GM23338 (cell line): ENCODE results near the gene RPRD1A. TPM values are rescaled to one million over a fixed set of nuclear protein-coding genes. Genes with fewer than 3 reads are reported as not detected.

Experiments
- ATAC-seq: fragments of 200-7000 bp; cut with Tn5 transposase; 3 replicates; pipeline ENCODE4 v1.9.1; 2020
- DNase-seq: peaks from one replicate; pipeline ENCODE4 v3.0.0-alpha.2; 2015; ENCODE audit warnings: low spot score
- H2AFZ ChIP-seq: fragments of 200-600 bp; sonication (generic); 2 replicates; pipeline ENCODE4 v1.8.0; 2016; ENCODE audit warnings: antibody characterized with exemption, mild to moderate bottlenecking, moderate library complexity
- H3F3A ChIP-seq: fragments of 200-600 bp; sonication (generic); replicated peaks from 2 replicates; pipeline ENCODE4 v1.8.0; 2017; ENCODE audit warnings: antibody characterized with exemption, mixed run types, low read depth
- H3K27ac ChIP-seq: fragments of 200-600 bp; sonication (generic); 2 replicates; pipeline ENCODE4 v1.6.1; 2016; ENCODE audit warnings: low read depth
- H3K27me3 ChIP-seq: fragments of 200-600 bp; sonication (generic); 2 replicates; pipeline ENCODE4 v1.8.0; 2016; ENCODE audit warnings: mild to moderate bottlenecking, mixed run types, moderate library complexity; ENCODE audit not compliant: insufficient read depth
- H3K36me3 ChIP-seq: fragments of 200-600 bp; sonication (generic); 2 replicates; pipeline ENCODE4 v1.8.0; 2016; ENCODE audit warnings: mild to moderate bottlenecking; ENCODE audit not compliant: insufficient read depth
- H3K4me1 ChIP-seq: fragments of 200-600 bp; sonication (generic); 2 replicates; pipeline ENCODE4 v1.8.0; 2016; ENCODE audit warnings: mild to moderate bottlenecking, moderate library complexity; ENCODE audit not compliant: insufficient read depth
- H3K4me2 ChIP-seq: fragments of 200-600 bp; sonication (generic); 2 replicates; pipeline ENCODE4 v1.7.1; 2017; ENCODE audit warnings: mixed run types
- H3K4me3 ChIP-seq: fragments of 200-600 bp; sonication (generic); 2 replicates; pipeline ENCODE4 v1.6.1; 2016; ENCODE audit warnings: mixed run types
- H3K79me2 ChIP-seq: fragments of 200-600 bp; sonication (generic); replicated peaks from 2 replicates; pipeline ENCODE4 v1.8.0; 2017; ENCODE audit warnings: mild to moderate bottlenecking; ENCODE audit not compliant: insufficient read depth
- H3K9me2 ChIP-seq: fragments of 200-600 bp; sonication (generic); 2 replicates; pipeline ENCODE4 v1.8.0; 2017; ENCODE audit not compliant: insufficient read depth
- H4K20me1 ChIP-seq: fragments of 200-600 bp; sonication (generic); replicated peaks from 2 replicates; pipeline ENCODE4 v1.8.0; 2017; ENCODE audit warnings: mild to moderate bottlenecking; ENCODE audit not compliant: insufficient read depth
- H3K27ac Mint-ChIP-seq: 2 replicates; pipeline ENCODE4 v1.8.0; 2020; ENCODE audit warnings: inconsistent platforms, mild to moderate bottlenecking, moderate library complexity, mixed read lengths
- H3K27me3 Mint-ChIP-seq: 3 replicates; pipeline ENCODE4 v1.8.0; 2022; ENCODE audit warnings: low read depth, mild to moderate bottlenecking, moderate library complexity, mixed read lengths, inconsistent platforms; ENCODE audit not compliant: insufficient read depth, poor library complexity
- H3K36me3 Mint-ChIP-seq: 3 replicates; pipeline ENCODE4 v1.8.0; 2021; ENCODE audit warnings: low read depth, mild to moderate bottlenecking, inconsistent platforms, moderate library complexity, mixed read lengths
- H3K4me1 Mint-ChIP-seq: 3 replicates; pipeline ENCODE4 v1.8.0; 2020; ENCODE audit warnings: mild to moderate bottlenecking, inconsistent platforms, mixed read lengths
- H3K4me3 Mint-ChIP-seq: 3 replicates; pipeline ENCODE4 v1.8.0; 2021; ENCODE audit warnings: moderate library complexity, mild to moderate bottlenecking, inconsistent platforms, mixed read lengths
- H3K9me3 Mint-ChIP-seq: 3 replicates; pipeline ENCODE4 v1.8.0; 2020; ENCODE audit warnings: moderate library complexity, mild to moderate bottlenecking, inconsistent platforms, mixed read lengths
- CREB1 ChIP-seq: fragments of 250-450 bp; sonication (Bioruptor Pico); IDR thresholded peaks from 2 replicates; pipeline ENCODE4 v1.5.0; 2020; ENCODE audit warnings: low read depth, mild to moderate bottlenecking, moderate library complexity
- CTCF ChIP-seq, 2 experiments: fragments of 200-600 bp in 1 of 2; sonication (generic) in 1 of 2; conservative IDR thresholded peaks; 2 replicates each; pipeline versions ENCODE4 v1.5.1 to v1.6.1; 2016 to 2017; ENCODE audit warnings: antibody characterized with exemption in 2 of 2, low read depth in 2 of 2, mild to moderate bottlenecking in 2 of 2, moderate library complexity in 1 of 2
- EZH2 ChIP-seq: fragments of 200-600 bp; sonication (generic); IDR thresholded peaks from one replicate; pipeline ENCODE4 v1.8.0; 2017; ENCODE audit warnings: antibody characterized with exemption, mild to moderate bottlenecking, low read depth; ENCODE audit not compliant: unreplicated experiment
- EZH2phosphoT487 ChIP-seq: fragments of 200-600 bp; sonication (generic); IDR thresholded peaks from one replicate; pipeline ENCODE4 v1.8.1; 2018; ENCODE audit warnings: antibody characterized with exemption; ENCODE audit not compliant: unreplicated experiment
- JUNB ChIP-seq: IDR thresholded peaks from one replicate; pipeline ENCODE4 v1.6.1; 2016; ENCODE audit warnings: antibody characterized with exemption; ENCODE audit not compliant: unreplicated experiment
- NANOG ChIP-seq: IDR thresholded peaks from 2 replicates; pipeline ENCODE4 v1.6.1; 2016; ENCODE audit warnings: antibody characterized with exemption, borderline replicate concordance
- POLR2AphosphoS5 ChIP-seq: IDR thresholded peaks from 2 replicates; pipeline ENCODE4 v1.6.1; 2016; ENCODE audit warnings: antibody characterized with exemption, low read depth
- STAT1 ChIP-seq: IDR thresholded peaks from one replicate; pipeline ENCODE4 v1.6.1; 2016; ENCODE audit warnings: antibody characterized with exemption; ENCODE audit not compliant: unreplicated experiment
- ZNF114 ChIP-seq: fragments of 250-450 bp; sonication (Bioruptor Pico); IDR thresholded peaks from 2 replicates; pipeline ENCODE4 v1.5.0; 2020; ENCODE audit warnings: mild to moderate bottlenecking, moderate library complexity
- ZNF331 ChIP-seq: fragments of 250-450 bp; sonication (Bioruptor Pico); IDR thresholded peaks from 2 replicates; pipeline ENCODE4 v1.5.0; 2020; ENCODE audit warnings: low read depth, mild to moderate bottlenecking, moderate library complexity
- ZNF462 ChIP-seq: fragments of 250-450 bp; sonication (Bioruptor Pico); IDR thresholded peaks from 2 replicates; pipeline ENCODE4 v1.5.0; 2020; ENCODE audit warnings: mild to moderate bottlenecking, moderate library complexity
- polyA plus RNA-seq: library from polyadenylated mRNA; unstranded; fragments of >200 nt; fragmentation: Nextera tagmentation; extraction: Ambion mirVana; gene quantifications from 2 replicates; pipeline ENCODE4 v1.2.1, GENCODE V29; 2016
- total RNA-seq: library from RNA; depleted of rRNA; stranded (reverse); fragments of >200 nt; shearing (Covaris generic); gene quantifications from 2 replicates; pipeline ENCODE4 v1.2.3, GENCODE V29; 2014
- TF ChIP-seq, protein P1 (sequence below): IDR thresholded peaks from one replicate; pipeline ENCODE4 v1.6.1; 2018; ENCODE audit warnings: antibody characterized with exemption; ENCODE audit not compliant: unreplicated experiment
- TF ChIP-seq, protein P2 (sequence below): IDR thresholded peaks from 2 replicates; pipeline ENCODE4 v1.6.1; 2016; ENCODE audit warnings: antibody characterized with exemption

RPRD1A gene
- total and polyA plus RNA-seq, 2 experiments from 2014 or later: 67.9 to 157 TPM

GRCh38 chr18:35956226-35956625 is 111.1 kb downstream of the RPRD1A start:
- TF ChIP-seq ZNF114 (CRISPR knock-in tag) (no peak), NANOG (no peak), CREB1 (CRISPR knock-in tag) (no peak), POLR2AphosphoS5 (no peak), CTCF (conservative IDR thresholded peaks at IDR 0.05; ENCODE audit: low read depth in 2 of 2) (no peak), EZH2 (no peak), JUNB (no peak), EZH2phosphoT487 (no peak), ZNF462 (CRISPR knock-in tag) (no peak), ZNF331 (CRISPR knock-in tag) (no peak), STAT1 (no peak)
- TF ChIP-seq, protein P1, sequence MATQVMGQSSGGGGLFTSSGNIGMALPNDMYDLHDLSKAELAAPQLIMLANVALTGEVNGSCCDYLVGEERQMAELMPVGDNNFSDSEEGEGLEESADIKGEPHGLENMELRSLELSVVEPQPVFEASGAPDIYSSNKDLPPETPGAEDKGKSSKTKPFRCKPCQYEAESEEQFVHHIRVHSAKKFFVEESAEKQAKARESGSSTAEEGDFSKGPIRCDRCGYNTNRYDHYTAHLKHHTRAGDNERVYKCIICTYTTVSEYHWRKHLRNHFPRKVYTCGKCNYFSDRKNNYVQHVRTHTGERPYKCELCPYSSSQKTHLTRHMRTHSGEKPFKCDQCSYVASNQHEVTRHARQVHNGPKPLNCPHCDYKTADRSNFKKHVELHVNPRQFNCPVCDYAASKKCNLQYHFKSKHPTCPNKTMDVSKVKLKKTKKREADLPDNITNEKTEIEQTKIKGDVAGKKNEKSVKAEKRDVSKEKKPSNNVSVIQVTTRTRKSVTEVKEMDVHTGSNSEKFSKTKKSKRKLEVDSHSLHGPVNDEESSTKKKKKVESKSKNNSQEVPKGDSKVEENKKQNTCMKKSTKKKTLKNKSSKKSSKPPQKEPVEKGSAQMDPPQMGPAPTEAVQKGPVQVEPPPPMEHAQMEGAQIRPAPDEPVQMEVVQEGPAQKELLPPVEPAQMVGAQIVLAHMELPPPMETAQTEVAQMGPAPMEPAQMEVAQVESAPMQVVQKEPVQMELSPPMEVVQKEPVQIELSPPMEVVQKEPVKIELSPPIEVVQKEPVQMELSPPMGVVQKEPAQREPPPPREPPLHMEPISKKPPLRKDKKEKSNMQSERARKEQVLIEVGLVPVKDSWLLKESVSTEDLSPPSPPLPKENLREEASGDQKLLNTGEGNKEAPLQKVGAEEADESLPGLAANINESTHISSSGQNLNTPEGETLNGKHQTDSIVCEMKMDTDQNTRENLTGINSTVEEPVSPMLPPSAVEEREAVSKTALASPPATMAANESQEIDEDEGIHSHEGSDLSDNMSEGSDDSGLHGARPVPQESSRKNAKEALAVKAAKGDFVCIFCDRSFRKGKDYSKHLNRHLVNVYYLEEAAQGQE: no peak
- TF ChIP-seq, protein P2, sequence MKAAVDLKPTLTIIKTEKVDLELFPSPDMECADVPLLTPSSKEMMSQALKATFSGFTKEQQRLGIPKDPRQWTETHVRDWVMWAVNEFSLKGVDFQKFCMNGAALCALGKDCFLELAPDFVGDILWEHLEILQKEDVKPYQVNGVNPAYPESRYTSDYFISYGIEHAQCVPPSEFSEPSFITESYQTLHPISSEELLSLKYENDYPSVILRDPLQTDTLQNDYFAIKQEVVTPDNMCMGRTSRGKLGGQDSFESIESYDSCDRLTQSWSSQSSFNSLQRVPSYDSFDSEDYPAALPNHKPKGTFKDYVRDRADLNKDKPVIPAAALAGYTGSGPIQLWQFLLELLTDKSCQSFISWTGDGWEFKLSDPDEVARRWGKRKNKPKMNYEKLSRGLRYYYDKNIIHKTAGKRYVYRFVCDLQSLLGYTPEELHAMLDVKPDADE: no peak
- no peak overlapping the region for H3K27ac ChIP-seq
- no peaks in the 10 kb centered on the region for H3K36me3 ChIP-seq
- no peaks in the 10 kb centered on the region for H4K20me1 ChIP-seq
- H3K27me3 ChIP-seq: no peaks in the 10 kb centered on the region
- ATAC-seq: no peak
- no peaks in the 10 kb centered on the region for H3K79me2 ChIP-seq
- no peak overlapping the region for H3K4me3 ChIP-seq
- Mint-ChIP-seq H3K9me3 (peaks cover 20% of the 10 kb centered on the region), H3K36me3 (peaks cover 13% of the 10 kb centered on the region; the same call in 2 of the 3 replicates), H3K27me3 (no peaks in the 10 kb centered on the region), H3K27ac (no peak overlapping the region), H3K4me1 (no peaks in the 10 kb centered on the region), H3K4me3 (no peak overlapping the region)
- no peak for DNase-seq
- H3K4me1 ChIP-seq: no peaks in the 10 kb centered on the region
- no peak overlapping the region for H2AFZ ChIP-seq
- H3K4me2 ChIP-seq: no peak overlapping the region
- no peaks in the 10 kb centered on the region for H3F3A ChIP-seq
- H3K9me2 ChIP-seq: no peaks in the 10 kb centered on the region; the same call in 1 of the 2 replicates
